SK-N-SH (cell line): ENCODE data around the gene CFAP57. TPM values are rescaled to one million over a fixed set of nuclear protein-coding genes. Genes with fewer than 3 reads are reported as not detected.

Experiments used
- CTCF ChIA-PET: fragments of 300-600, 350-600 bp; formaldehyde crosslinking; extraction: SDS; loops from one replicate; lab custom pipeline; 2021; lab: Yijun Ruan, JAX
- POLR2A ChIA-PET: fragments of 350-600 bp; sonication (Branson Sonifier 250); formaldehyde crosslinking; extraction: SDS; loops from one replicate; lab custom pipeline; 2020; ENCODE audit warnings: antibody characterized with exemption, inconsistent platforms; lab: Yijun Ruan, JAX
- DNase-seq: peaks from one replicate; pipeline ENCODE4 v3.0.0; 2012
- H2AFZ ChIP-seq: fragments of 200-600 bp; sonication (generic); 2 replicates; pipeline ENCODE4 v1.8.1; 2016; ENCODE audit warnings: antibody characterized with exemption, mild to moderate bottlenecking, low read depth
- H3F3A ChIP-seq: fragments of 200-600 bp; sonication (generic); replicated peaks from 2 replicates; pipeline ENCODE3; 2016; ENCODE audit warnings: antibody characterized with exemption, mild to moderate bottlenecking; ENCODE audit not compliant: insufficient read depth
- H3K27ac ChIP-seq, 2 experiments: fragments of 200-500 bp in 1 of 2; fragments of 200-600 bp in 1 of 2; sonication (Bioruptor generic) in 1 of 2; sonication (generic), shearing (Covaris generic) in 1 of 2; 2 replicates each; pipeline versions ENCODE4 v1.5.1 to v1.6.1; 2014 to 2016; ENCODE audit warnings: low read depth in 2 of 2, inconsistent platforms in 1 of 2, low read length in 1 of 2, mild to moderate bottlenecking in 1 of 2, mixed read lengths in 1 of 2
- H3K27me3 ChIP-seq: fragments of 200-600 bp; sonication (generic), shearing (Covaris generic); 2 replicates; pipeline ENCODE4 v1.6.1; 2016; ENCODE audit warnings: mixed run types; ENCODE audit not compliant: insufficient read depth
- H3K36me3 ChIP-seq, 2 experiments: fragments of 200-500 bp in 1 of 2; fragments of 200-600 bp in 1 of 2; sonication (Bioruptor generic) in 1 of 2; sonication (generic) in 1 of 2; replicated peaks in 1 of 2; 2 replicates each; pipeline versions ENCODE3 to v1.5.1; 2014 to 2016; ENCODE audit warnings: low read length in 1 of 2, mild to moderate bottlenecking in 1 of 2; ENCODE audit not compliant: insufficient read depth in 2 of 2, control insufficient read depth in 1 of 2
- H3K4me1 ChIP-seq, 2 experiments: fragments of 200-500 bp in 1 of 2; fragments of 200-600 bp in 1 of 2; sonication (Bioruptor generic) in 1 of 2; sonication (generic), shearing (Covaris generic) in 1 of 2; 2 replicates each; pipeline versions ENCODE4 v1.5.1 to v1.6.1; 2014 to 2016; ENCODE audit warnings: low read depth in 1 of 2, low read length in 1 of 2, mixed run types in 1 of 2; ENCODE audit not compliant: insufficient read depth in 2 of 2, control insufficient read depth in 1 of 2
- H3K4me2 ChIP-seq: fragments of 200-600 bp; sonication (generic), shearing (Covaris generic); 2 replicates; pipeline ENCODE4 v1.6.1; 2017; ENCODE audit warnings: mixed run types
- H3K4me3 ChIP-seq, 2 experiments: fragments of 200-500 bp in 1 of 2; fragments of 200-600 bp in 1 of 2; sonication (Bioruptor generic) in 1 of 2; sonication (generic), shearing (Covaris generic) in 1 of 2; 2 replicates each; pipeline versions ENCODE4 v1.5.1 to v1.8.1; 2014 to 2016; ENCODE audit warnings: low read depth in 2 of 2, inconsistent platforms in 1 of 2, low read length in 1 of 2, mild to moderate bottlenecking in 1 of 2, mixed read lengths in 1 of 2, moderate library complexity in 1 of 2
- H3K79me2 ChIP-seq: fragments of 200-600 bp; sonication (generic); 2 replicates; pipeline ENCODE4 v1.8.1; 2017; ENCODE audit warnings: mild to moderate bottlenecking; ENCODE audit not compliant: insufficient read depth
- H3K9ac ChIP-seq: fragments of 200-600 bp; sonication (generic); 2 replicates; pipeline ENCODE4 v1.6.1; 2017; ENCODE audit warnings: mixed run types
- H3K9me2 ChIP-seq: fragments of 200-600 bp; sonication (generic); 2 replicates; pipeline ENCODE4 v1.6.1; 2017; ENCODE audit warnings: mixed run types
- H3K9me3 ChIP-seq: fragments of 200-600 bp; sonication (generic); 2 replicates; pipeline ENCODE4 v1.6.1; 2017; ENCODE audit warnings: mixed run types, mild to moderate bottlenecking, moderate library complexity
- H4K20me1 ChIP-seq: fragments of 200-600 bp; sonication (generic); 2 replicates; pipeline ENCODE4 v1.6.1; 2017; ENCODE audit warnings: mild to moderate bottlenecking, mixed run types; ENCODE audit not compliant: insufficient read depth
- CTCF ChIP-seq: fragments of 200-600 bp; sonication (generic); IDR thresholded peaks from 2 replicates; pipeline ENCODE4 v1.6.1; 2017; ENCODE audit warnings: antibody characterized with exemption, mild to moderate bottlenecking, moderate library complexity
- EZH2phosphoT487 ChIP-seq: fragments of 200-600 bp; sonication (generic); IDR thresholded peaks from 2 replicates; pipeline ENCODE4 v1.6.1; 2017; ENCODE audit warnings: low read depth, mixed run types, mild to moderate bottlenecking, antibody characterized with exemption, moderate library complexity, borderline replicate concordance
- FOXJ3 ChIP-seq: sonication (generic); formaldehyde crosslinking; IDR thresholded peaks from 2 replicates; pipeline ENCODE4 v1.5.1; 2020; ENCODE audit warnings: mild to moderate bottlenecking, missing genetic modification reagents
- GABPA ChIP-seq: IDR thresholded peaks from 2 replicates; pipeline ENCODE4 v1.4.0; 2012; ENCODE audit warnings: low read depth, mild to moderate bottlenecking
- JUND ChIP-seq: IDR thresholded peaks from 2 replicates; pipeline ENCODE4 v1.4.0; 2012
- MAX ChIP-seq: IDR thresholded peaks from 2 replicates; pipeline ENCODE4 v1.4.0; 2012; ENCODE audit warnings: low read depth
- NFIC ChIP-seq: IDR thresholded peaks from 2 replicates; pipeline ENCODE4 v1.4.0; 2012; ENCODE audit warnings: borderline replicate concordance
- POLR2AphosphoS5 ChIP-seq: IDR thresholded peaks from 2 replicates; pipeline ENCODE4 v1.6.1; 2012; ENCODE audit warnings: low read depth, low read length
- RAD21 ChIP-seq: IDR thresholded peaks from 2 replicates; pipeline ENCODE4 v1.6.1; 2012; ENCODE audit warnings: mild to moderate bottlenecking, low read length
- RCOR1 ChIP-seq: fragments of 150-350 bp; IDR thresholded peaks from 2 replicates; pipeline ENCODE4 v1.6.1; 2017; ENCODE audit warnings: antibody characterized with exemption, low read length
- SIN3A ChIP-seq: IDR thresholded peaks from 2 replicates; pipeline ENCODE4 v1.6.1; 2012; ENCODE audit warnings: low read depth, mild to moderate bottlenecking, low read length, moderate library complexity, borderline replicate concordance
- TAF1 ChIP-seq: IDR thresholded peaks from 2 replicates; pipeline ENCODE4 v1.6.1; 2012; ENCODE audit warnings: low read depth, mild to moderate bottlenecking, low read length, moderate library complexity, borderline replicate concordance
- USF1 ChIP-seq: IDR thresholded peaks from 2 replicates; pipeline ENCODE4 v1.4.0; 2012; ENCODE audit warnings: low read depth, borderline replicate concordance
- WGBS: methylation state at CpG from one replicate; pipeline ENCODE4 v1.1.6; 2017; ENCODE audit warnings: low lambda C conversion rate; 5-methylcytosine and 5-hydroxymethylcytosine counted together
- polyA plus RNA-seq, 3 experiments: library from polyadenylated mRNA; depleted of rRNA; stranded (reverse); fragments of >200 nt; gene quantifications; 2 replicates each; pipeline ENCODE4 v1.2.3, GENCODE V29; 2012
- TF ChIP-seq, protein P1 (sequence below): IDR thresholded peaks from 2 replicates; pipeline ENCODE4; 2012
- TF ChIP-seq, protein P2 (sequence below): fragments of 150-350 bp; IDR thresholded peaks from 2 replicates; pipeline ENCODE4 v1.6.1; 2016; ENCODE audit warnings: mild to moderate bottlenecking, low read depth, low read length
- TF ChIP-seq, protein P3 (sequence below): fragments of 150-350 bp; IDR thresholded peaks from 2 replicates; pipeline ENCODE4 v1.6.1; 2017; ENCODE audit warnings: antibody characterized with exemption, low read length, low read depth, borderline replicate concordance

CFAP57 gene
- polyA plus RNA-seq, 1 of the 3 experiments (the other 2 are of a cell fraction) = 0.36 TPM

DNA sequence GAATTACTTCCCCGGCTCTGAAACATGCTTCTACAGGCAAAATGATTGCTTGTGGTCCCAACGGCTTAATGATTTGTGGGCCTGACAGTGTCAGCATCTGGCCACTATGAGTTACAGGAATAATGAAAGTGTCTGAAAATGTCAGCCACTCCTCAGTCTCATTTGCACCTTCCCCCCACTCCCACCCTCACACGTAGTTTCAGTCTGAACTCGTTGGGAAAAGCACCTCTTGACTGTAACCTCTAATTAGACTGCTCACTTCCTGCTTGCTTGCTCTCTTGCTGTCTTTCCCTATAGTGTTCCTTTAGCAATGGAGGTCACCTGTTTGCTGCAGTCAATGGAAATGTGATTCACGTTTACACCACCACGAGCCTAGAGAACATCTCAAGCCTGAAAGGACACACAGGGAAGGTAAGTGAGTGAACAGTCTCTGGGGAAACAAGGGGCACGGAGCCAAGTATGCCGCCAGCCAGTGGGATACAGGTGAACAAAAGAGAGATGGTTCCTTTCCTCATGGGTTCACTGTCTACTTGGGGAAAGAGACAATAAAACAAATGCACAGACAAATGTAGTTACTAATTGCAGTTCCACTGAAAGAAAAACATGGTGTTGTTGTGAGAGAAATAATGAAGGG is 27.1 kb downstream of the CFAP57 start:
- Histone ChIP-seq H3K9ac (no peak overlapping the region), H3K27me3 (no peaks in the 10 kb centered on the region), H3K4me1 (no peaks in the 10 kb centered on the region), H3K4me2 (no peak overlapping the region), H4K20me1 (no peaks in the 10 kb centered on the region), H3K27ac (no peak overlapping the region), H3F3A (no peaks in the 10 kb centered on the region), H3K36me3 (no peaks in the 10 kb centered on the region), H3K9me3 (0 out of 2 replicates have a peak, but pooled peaks cover under 1% of the 10 kb centered on the region), H3K79me2 (no peaks in the 10 kb centered on the region), H2AFZ (no peak overlapping the region), H3K9me2 (no peaks in the 10 kb centered on the region), H3K4me3 (no peak overlapping the region)
- ChIA-PET POLR2A (no interaction called here), CTCF (no interaction called here)
- WGBS = 65% methylated on average over 8 of the region's 8 CpGs
- TF ChIP-seq RAD21 (no peak), FOXJ3 (no peak), SIN3A (no peak), NFIC (no peak), RCOR1 (no peak), TAF1 (no peak), GABPA (no peak), JUND (no peak), EZH2phosphoT487 (no peak), CTCF (no peak), USF1 (no peak), POLR2AphosphoS5 (no peak), MAX (no peak)
- TF ChIP-seq, protein P1, sequence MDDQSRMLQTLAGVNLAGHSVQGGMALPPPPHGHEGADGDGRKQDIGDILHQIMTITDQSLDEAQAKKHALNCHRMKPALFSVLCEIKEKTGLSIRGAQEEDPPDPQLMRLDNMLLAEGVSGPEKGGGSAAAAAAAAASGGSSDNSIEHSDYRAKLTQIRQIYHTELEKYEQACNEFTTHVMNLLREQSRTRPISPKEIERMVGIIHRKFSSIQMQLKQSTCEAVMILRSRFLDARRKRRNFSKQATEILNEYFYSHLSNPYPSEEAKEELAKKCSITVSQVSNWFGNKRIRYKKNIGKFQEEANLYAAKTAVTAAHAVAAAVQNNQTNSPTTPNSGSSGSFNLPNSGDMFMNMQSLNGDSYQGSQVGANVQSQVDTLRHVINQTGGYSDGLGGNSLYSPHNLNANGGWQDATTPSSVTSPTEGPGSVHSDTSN = no peak
- TF ChIP-seq, protein P2, sequence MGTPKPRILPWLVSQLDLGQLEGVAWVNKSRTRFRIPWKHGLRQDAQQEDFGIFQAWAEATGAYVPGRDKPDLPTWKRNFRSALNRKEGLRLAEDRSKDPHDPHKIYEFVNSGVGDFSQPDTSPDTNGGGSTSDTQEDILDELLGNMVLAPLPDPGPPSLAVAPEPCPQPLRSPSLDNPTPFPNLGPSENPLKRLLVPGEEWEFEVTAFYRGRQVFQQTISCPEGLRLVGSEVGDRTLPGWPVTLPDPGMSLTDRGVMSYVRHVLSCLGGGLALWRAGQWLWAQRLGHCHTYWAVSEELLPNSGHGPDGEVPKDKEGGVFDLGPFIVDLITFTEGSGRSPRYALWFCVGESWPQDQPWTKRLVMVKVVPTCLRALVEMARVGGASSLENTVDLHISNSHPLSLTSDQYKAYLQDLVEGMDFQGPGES = no peak
- TF ChIP-seq, protein P3, sequence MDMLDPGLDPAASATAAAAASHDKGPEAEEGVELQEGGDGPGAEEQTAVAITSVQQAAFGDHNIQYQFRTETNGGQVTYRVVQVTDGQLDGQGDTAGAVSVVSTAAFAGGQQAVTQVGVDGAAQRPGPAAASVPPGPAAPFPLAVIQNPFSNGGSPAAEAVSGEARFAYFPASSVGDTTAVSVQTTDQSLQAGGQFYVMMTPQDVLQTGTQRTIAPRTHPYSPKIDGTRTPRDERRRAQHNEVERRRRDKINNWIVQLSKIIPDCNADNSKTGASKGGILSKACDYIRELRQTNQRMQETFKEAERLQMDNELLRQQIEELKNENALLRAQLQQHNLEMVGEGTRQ = no peak
- no peak for DNase-seq
